SKM-1 (cell line): ENCODE measurements around the gene CUBN.

ENCODE experiments used
- DNase-seq: peaks from one replicate; lab custom pipeline; 2025; ENCODE audit not compliant: unreplicated experiment; lab: John Stamatoyannopoulos, UW

Gene CUBN

DNA sequence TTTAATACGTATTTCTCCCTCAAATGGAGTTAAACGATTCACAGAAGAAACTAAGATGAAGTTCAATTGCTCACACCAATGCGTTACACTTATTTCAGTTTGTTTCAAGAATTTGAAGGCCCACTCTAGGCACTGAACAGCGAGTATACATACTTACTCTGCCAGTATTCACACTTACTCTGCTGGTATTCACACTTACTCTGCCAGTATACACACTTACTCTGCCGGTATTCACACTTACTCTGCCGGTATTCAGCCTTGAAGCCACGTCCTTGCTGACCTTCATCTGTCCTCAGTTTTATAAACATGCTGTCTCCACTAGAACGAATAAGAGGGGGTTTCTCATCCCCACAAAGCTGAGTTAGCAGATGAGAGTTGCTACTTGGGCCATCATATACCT is 86.0 kb downstream of the CUBN start:
- DNase-seq: no peak

DNA sequence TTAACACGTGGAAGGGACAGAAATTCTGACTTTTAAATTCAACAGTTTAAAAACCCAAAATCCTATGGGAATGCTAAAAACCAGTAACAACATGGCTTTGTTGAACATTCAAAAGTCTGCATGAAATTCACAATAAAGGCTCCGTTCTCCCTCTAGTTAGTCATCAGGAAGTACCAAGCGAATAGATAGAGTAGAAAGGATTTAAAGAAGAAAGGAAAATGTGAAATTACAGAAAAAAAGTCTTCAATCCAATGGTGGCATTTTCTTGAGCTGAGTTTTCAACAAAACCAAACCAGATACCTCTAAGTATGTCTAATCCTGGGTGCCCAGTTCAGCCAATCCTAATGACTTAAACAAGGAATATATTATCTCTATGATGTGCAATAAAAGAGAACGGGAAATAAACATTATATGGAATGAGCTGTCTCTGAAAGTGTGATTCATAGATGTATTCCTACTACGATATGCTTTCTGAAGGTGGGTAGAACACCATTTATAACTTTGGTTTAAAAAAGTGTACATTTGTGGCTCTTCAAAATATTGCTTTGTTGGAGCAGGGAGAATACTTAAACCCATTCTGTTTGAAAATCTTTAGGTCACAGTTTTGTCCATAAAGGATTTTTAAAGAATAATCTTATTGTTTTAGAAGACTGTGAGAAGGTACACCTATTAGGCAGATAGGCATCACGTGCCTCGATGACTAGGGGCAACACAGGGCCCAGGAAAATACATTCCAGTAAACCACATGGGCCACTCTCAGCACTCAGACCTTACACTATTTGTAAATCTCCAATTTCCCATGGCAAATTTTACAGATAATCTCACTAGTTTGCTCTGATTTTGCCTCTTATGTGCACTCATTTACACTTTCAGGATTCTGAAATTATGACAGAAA is 87.7 kb downstream of the CUBN start:
- no peak for DNase-seq

DNA sequence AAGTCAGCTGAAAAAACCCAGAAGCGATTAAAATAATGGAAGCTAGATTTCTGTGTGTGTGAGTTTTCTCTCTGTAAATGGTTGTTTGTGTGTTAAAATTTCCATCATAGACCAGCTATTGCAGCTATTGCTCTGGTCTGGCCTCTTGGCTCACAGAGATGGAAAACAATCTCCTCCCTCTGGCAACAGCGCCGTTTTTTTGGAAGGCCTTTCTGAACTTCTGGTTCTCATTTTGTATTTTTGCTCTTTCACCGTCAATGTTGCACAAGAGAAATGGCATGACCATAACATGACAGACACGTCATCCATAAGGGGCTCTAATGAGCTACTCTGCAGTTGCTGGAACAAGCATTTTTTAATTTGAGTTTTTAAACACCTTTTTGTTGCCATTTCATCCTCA is 91.0 kb downstream of the CUBN start:
- DNase-seq: no peak

DNA sequence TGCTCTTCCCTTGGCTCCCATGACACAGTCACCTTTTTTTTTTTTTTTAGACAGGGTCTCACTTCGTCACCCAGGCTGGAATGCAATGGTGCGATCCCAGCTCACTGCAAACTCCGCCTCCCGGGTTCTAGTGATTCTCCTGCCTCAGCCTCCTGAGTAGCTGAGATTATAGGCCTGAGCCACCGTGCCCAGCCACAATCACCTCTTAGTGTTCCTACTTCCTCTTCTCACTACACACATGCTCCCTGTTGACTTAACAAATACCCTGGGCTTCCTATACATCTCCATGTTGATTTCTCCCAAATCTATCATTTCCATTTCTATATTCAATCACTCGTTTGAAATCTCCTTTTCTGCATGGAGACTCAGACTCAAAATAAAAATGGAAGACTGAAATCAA is 91.7 kb downstream of the CUBN start:
- no peak for DNase-seq

DNA sequence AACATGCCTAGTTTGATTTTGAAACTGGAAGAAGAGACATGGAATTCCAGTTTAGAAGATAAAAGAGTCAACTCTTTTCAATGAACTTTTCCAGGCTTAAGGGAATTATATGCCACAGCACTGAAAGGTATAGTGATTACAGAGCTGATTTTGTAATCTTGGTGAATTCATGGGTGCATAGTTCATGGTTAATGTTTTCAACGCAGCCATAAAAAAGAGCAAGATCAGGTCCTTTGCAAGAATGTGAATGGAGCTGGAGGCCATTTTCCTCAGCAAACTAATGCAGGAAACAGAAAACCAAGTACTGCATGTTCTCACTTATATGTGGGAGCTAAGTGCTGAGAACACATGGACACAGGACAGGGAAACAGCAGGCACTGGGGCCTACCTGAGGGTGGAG is 94.2 kb downstream of the CUBN start:
- DNase-seq: no peak

DNA sequence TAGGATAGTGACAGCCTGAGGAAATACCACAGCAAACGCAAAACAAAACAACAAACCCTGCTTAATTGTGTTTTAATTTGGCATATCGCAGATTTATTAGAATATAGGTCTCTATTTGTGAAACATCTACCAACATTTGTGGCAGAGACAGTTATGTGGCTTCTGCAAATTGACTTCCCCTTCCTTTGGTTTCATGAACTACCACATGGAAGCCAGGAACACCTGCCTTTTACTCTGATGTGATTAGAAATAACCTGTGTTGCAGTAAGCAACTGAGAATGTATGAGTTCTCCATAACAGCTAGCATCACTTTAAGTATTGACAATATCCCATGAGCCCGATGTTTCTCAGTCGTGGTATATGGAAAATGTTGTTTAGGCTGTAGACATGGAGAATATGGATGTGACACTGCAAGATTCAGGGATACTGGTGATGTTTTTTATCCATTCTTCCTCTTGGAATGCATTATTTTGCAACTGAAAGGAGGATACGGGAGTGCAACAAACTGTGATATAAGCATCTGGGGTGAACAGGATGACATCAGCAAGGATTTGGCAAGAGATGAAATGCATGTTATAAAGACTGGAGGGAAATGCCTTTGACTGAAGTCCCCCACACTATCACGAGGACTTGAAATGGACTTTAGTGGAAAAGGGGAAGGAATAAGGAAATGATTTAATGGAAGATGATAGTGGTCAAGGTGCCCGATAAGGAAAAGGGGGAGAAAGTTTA is 95.9 kb downstream of the CUBN start:
- no peak for DNase-seq

DNA sequence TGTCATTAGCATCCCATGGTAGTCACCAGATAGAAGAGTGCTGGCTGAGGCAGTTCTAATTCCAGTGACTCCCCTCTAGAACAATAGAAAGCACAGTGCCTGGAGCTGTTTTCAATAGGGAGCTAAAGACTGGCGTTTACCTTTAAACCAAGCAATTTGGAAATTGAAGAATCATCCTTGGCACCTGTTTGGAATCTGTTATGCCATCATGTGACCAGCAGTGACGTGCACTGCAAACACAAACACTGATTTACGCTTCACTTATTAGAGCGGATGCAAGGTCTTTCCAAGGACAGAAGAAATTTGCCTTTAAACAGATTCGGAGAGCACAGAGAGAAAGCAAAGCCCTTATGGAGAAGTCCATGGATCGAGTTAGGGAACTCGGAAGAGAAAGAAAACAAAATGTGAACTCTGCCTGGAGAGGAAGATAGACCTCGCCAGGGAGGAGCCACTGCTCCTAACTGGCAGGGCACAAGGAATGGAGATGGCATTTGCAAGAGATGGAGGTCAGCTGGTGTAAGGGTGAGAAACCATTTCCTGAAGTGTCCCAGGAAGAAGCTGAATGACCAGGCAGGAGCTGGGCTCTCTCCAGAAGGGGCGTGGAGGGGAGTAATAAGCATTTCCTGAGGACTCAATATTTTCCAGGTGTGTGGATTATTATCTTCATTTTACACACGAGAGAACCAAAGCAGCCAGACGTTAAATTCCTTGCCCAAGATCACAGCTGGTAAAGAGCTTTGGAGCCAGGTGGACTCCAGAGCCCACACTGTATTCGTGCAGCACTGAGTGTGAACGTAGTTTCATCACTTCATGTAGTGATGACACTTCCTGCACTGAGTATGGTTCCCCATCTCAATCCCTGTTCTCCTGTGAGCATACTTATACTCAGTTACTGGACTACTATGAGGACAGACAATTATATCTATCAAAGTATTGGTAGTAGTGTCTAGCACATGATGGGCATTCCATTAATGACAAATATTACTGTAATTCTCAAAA is 97.7 kb downstream of the CUBN start:
- DNase-seq: no peak

DNA sequence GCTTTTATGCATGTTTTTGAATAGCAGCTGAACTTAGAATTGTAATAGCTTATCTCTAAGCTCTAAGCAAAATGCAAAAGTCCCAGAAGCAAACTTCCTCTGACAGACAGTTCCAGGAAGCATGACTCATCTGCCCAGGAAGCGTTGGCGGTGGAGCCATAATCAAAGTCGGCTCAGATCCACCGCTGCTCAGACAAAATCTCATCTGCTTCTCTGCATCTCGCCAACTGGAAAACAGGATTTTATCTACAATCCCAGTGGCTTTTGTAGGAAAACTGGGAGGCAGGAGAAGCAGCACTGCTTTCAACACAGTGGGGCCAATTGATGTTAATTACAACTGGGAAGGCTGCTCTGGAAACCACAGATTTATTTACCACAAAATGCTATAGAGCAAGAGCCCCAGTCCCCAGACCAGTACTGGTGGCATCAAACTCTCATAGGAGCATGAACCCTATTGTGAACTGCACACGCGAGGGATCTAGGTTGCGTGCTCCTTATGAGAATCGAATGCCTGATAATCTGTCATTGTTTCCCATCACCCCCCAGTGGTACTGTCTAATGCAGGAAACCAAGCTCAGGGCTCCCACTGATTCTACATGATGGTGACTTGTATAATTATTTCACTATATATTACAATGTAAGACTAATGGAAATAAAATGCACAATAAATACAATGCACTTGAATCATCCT is 99.9 kb downstream of the CUBN start:
- DNase-seq: no peak

DNA sequence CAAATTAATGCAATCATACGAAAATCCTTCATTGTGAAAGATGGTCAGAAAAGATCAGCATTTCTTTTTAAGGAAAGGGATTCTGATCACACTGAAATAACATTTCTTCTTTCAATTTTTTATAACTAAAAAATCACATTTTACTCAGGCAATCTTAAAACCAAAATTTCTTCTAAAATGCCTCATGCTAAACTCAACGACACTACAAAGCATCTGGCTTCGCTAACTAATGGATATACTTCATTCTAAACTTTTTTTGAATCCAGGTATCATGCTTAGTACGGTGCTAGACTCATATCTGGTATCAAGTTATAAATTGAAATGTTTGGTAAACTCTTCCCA is 100.4 kb downstream of the CUBN start:
- no peak for DNase-seq

DNA sequence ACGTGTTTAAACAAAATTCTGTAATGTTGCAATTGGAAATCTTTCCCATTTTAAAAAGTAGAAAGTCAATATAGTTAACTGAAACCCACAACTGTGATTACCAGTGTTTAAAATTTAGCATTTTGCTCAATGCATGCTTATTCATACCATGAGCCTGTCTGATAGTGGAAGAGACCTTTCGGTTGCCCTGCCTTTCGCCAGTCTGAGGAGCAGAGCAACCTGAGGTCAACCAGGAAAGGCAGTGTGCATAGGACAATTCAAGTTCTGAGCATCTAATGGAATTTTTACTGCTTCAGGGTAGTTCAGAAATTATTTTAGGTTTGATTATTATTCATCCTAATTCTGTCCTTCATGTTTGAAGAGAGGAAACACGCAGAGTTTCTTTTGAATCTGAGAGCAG is 100.8 kb downstream of the CUBN start:
- no peak for DNase-seq

DNA sequence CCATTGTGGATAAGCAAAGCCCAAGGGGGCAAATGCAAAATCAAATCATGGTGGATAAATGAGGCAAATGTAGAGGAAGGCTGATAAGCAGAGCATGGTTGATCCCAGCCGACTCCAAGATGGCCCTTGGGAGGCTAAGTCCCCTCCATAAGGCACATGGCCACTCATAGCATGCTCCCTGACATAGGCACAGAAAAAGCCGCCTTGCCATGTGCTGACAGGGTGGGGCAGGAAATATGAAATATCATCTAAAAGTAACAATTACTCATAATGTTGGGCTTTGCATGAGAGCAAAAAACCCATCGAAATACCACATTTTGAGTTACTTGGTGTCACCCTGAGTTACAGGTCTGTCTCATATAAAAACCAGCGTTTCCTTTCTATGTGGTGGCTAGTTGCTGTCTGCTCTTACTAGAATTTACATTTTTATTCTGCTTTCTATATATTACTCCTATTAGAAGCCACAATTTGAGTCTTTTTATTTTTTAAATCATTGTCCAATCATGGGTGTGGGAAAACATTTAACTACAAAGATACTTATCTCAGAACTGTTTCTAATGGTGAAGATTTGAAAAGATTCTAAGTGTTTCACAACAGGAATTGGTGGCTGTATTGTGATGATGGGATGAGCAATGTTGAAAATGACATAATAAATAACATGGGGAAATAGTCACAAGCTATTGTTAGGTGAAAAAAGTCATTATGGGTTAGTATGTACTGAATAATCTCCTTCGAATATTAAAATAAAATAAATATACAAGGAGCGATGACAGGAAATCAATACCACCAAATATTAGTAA is 102.7 kb downstream of the CUBN start:
- DNase-seq: no peak

DNA sequence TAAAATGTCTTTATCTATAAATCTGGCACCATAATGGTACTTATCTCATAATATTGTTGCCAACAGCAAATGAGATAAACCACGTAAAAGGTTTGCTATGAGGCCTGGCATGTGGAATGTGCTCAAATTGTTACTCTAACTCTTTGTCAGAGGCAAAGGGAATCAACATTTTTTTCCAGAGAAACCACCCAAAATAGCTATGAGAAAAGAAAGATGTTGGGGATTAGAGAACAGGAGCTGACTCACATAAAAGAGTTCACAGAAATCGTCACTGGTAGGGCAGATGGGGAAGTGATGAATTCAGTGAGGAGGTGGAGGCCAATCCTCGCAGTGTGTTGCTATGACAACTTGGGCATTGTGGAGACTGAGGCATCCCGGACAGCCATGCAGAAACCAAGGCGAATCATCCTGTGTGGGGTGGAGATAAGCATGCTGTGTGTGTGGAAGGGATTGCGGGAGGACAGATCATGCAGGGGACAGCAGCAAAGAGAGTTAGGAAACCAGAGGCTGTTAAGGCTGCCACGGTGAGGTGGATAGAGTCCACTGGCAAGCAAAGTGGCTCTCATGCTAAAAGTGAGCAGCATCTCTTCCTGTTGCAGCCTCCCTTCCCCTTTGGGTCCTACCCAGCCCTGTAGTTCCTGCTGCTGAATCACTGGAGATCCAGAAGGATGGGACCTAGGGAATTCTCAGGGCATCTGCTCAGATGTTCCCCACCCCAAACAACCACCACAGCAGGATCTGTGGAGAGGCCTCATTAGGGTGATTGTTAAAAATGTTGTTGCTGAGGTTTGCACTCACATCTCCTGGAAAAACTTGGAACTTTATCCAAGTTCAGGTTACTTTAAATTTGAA is 103.9 kb downstream of the CUBN start:
- DNase-seq: no peak

DNA sequence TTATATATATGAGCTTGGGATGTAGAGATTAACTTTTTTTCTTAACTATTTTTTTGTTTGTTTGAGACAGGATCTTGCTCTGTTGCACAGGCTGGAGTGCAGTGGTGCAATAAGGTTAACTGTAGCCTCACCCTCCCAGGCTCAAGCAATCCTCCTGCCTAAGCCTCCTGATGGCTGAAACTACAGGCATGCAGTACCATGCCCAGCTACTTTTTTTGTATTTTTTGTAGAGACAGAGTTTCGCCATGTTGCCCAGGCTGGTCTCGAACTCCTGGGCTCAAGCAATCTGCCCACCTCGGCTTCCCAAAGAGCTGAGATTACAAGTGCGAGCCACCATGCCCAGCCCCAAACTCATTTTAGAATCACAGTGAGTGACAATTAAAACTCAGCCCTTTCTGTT is 105.2 kb downstream of the CUBN start:
- no peak for DNase-seq

DNA sequence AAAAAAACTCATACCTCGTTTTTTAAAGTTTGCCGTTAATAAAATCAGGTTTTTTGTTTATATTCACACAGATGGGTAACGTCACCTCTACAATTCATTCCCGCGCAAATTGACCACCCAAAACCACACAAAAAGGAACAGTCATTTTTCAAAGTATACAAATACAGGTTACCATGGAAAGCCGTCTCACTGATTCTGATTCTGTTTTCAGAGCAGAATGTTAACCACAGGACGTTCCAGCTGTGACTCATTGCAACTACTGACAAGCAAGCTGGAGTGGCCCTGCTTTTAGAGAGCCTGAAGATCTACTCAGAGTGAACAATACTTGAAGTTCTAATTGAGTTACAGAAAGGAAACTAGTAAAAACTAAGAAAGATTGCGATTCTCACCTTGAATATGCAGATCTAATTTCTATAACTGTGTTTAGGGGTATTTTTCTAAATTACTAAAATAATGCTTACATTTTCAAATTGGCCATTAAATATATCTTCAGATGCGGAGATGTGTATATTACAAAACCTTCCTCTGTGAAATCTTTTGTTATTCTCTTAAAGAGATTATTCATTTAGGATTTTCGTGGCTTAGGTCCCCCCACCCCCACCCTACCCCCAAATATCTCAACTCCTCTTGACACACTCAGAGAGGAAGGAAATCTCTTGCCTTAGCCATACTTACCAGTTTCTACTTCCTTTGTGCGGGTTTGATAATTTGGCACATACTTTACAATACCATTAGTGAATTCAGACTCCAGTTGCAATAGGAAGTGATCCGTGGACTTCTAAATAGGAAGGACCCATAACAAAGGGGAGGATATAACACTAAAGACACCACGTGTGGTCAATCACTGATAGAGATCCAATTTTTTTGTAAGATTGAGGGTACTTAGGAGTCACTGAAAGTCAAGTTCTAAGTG is 106.0 kb downstream of the CUBN start:
- DNase-seq: no peak

DNA sequence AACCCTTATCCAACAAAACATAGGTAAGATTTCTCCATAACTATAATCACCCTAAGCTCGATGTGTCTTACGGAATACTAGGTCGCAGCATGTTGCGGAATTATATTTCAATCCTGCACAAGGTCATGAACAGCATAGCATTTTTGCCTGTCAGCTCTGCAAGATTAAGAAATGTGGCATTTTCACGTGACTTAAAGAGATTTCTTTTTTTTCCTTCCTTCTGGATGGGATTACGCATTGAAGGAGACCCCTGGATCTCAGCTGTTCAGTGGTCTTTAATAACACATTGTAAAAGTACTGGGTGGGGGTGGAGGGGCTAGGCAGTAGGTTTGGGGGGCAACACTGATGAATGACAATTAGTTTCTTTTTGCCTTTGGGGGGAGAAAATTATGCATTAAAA is 106.7 kb downstream of the CUBN start:
- DNase-seq: no peak

DNA sequence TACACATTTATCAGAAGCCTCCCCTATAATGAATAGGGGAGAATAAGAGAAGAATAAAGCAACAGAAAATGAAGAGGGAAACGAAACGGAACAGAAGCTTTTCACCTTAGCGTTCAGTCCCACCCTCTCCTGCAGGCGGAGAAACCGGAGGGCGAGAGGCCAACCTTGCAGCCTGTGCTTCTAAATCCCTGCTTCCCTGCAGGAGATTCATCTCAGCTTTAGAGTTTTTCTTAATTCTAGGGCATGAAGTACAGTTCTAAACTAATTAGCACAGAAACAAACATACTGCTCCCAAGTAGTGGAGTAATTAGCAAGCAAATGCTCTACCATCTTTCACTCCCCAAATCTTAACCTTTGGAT is 107.2 kb downstream of the CUBN start:
- no peak for DNase-seq

DNA sequence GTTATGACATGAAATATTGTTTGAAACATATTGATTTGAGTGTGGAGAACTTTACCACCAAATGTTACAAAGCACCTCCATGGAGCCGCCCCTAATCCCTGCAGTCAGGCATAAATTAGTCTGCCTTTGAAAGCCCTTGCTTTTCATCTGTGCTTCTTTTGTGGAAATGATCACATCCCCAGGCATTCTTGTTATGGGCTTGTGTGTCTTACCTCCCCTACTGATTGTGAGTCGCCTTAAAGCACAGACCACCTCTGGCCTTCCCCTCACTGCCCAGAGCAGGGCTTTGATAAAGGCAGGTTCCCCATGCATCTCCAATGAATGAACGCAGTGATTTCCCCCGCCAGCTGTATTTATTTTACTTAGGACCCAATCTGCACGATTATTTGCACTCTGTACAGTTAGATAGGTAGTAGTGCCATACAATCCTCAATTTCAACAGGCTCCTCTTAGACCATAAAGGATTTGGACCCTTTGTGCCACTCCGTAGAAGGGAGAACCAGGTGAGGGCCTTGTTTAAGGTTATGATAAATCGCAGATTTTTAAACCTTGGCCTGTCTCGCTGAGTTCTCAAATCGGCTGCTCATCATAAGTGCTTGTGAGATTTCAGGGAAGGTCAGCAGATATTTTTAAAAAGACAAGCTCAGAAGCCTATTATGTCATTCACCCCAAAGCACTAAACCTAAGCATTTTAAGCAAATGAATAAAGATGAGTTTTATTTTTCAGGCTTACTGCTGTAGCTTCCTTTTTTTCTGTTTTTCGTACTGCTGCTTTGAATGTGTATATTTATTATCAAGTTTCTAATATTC is 107.8 kb downstream of the CUBN start:
- DNase-seq: no peak
